HepG2 (cell line): Measurements from ENCODE around the gene PPP1R13B. TPM values are rescaled to one million over a fixed set of nuclear protein-coding genes. Genes with fewer than 3 reads are reported as not detected.

Experiments
- ATAC-seq: fragments of 200-7000 bp; cut with Tn5 transposase; 3 replicates; pipeline ENCODE4 v1.9.1; 2020; ENCODE audit warnings: mild to moderate bottlenecking, moderate library complexity
- BruUV-seq: library from RNA; stranded (reverse); fragments of 400-500 nt; replicated peaks from 2 replicates; lab custom pipeline; 2021; lab: Mats Ljungman, UMichigan
- CTCF ChIA-PET: fragments of 300-600 bp; formaldehyde crosslinking; extraction: SDS; loops from one replicate; lab custom pipeline; 2021; ENCODE audit warnings: low total read pairs, inconsistent platforms, low intra/inter-chr PET ratio; lab: Yijun Ruan, JAX
- POLR2A ChIA-PET: fragments of 350-600 bp; sonication (Branson Sonifier 250); formaldehyde crosslinking; loops from one replicate; lab custom pipeline; 2020; ENCODE audit warnings: antibody characterized with exemption, inconsistent platforms; lab: Yijun Ruan, JAX
- DNase-seq: peaks from one replicate; pipeline ENCODE4 v3.0.0-alpha.2; 2015; ENCODE audit warnings: low spot score
- FAIRE-seq: peaks from 3 replicates; lab custom pipeline; 2011; peaks lifted over from hg19 to GRCh38; lab: Jason Lieb, UNC
- H2AFZ ChIP-seq: one replicate; pipeline ENCODE4 v1.6.1; 2011; ENCODE audit warnings: low read length, inconsistent platforms
- H3K27ac ChIP-seq: fragments of 300-600 bp; 3 replicates; pipeline ENCODE4 v1.8.0; 2011; ENCODE audit warnings: mixed run types, mild to moderate bottlenecking, mixed read lengths, low read length, inconsistent platforms; ENCODE audit not compliant: insufficient read depth; ENCODE audit errors: extremely low read length
- H3K27me3 ChIP-seq, 2 experiments: fragments of 200-600 bp in 1 of 2; 2 replicates in 1 of 2; 3 replicates in 1 of 2; pipeline versions ENCODE4 v1.6.0 to v1.8.0; 2011; ENCODE audit warnings: low read length in 2 of 2, mild to moderate bottlenecking in 2 of 2, moderate library complexity in 2 of 2, inconsistent platforms in 1 of 2; ENCODE audit not compliant: insufficient read depth in 2 of 2, control insufficient read depth in 1 of 2
- H3K36me3 ChIP-seq, 2 experiments: fragments of 200-600 bp in 1 of 2; replicated peaks in 1 of 2; 2 replicates in 1 of 2; 3 replicates in 1 of 2; pipeline versions ENCODE4 v1.5.1 to v1.8.0; 2011; ENCODE audit warnings: low read length in 2 of 2, inconsistent platforms in 1 of 2; ENCODE audit not compliant: insufficient read depth in 2 of 2, control insufficient read depth in 1 of 2
- H3K4me1 ChIP-seq: 2 replicates; pipeline ENCODE4 v1.5.1; 2012; ENCODE audit warnings: low read length, inconsistent platforms; ENCODE audit not compliant: insufficient read depth
- H3K4me2 ChIP-seq: 2 replicates; pipeline ENCODE4 v1.6.0; 2011; ENCODE audit warnings: low read depth, low read length, inconsistent platforms
- H3K4me3 ChIP-seq, 3 experiments: fragments of 200-600 bp in 1 of 3; sonication (generic), shearing (Covaris generic) in 1 of 3; replicated peaks in 1 of 3; 2 replicates each; pipeline ENCODE4 v1.5.1; 2011 to 2016; ENCODE audit warnings: low read length in 3 of 3, inconsistent platforms in 2 of 3, low read depth in 2 of 3, mild to moderate bottlenecking in 2 of 3, control low read depth in 1 of 3, mixed read lengths in 1 of 3; ENCODE audit not compliant: insufficient read depth in 1 of 3
- H3K79me2 ChIP-seq: one replicate; pipeline ENCODE4 v1.6.1; 2011; ENCODE audit warnings: low read length, inconsistent platforms; ENCODE audit not compliant: insufficient read depth
- H3K9ac ChIP-seq: 2 replicates; pipeline ENCODE4 v1.6.0; 2011; ENCODE audit warnings: mild to moderate bottlenecking, low read depth, low read length, inconsistent platforms; ENCODE audit not compliant: insufficient read depth
- H3K9me3 ChIP-seq: 2 replicates; pipeline ENCODE4 v1.5.1; 2012; ENCODE audit warnings: mild to moderate bottlenecking, low read length
- H4K20me1 ChIP-seq: 2 replicates; pipeline ENCODE4 v1.6.0; 2011; ENCODE audit warnings: inconsistent platforms, mild to moderate bottlenecking, low read length, moderate library complexity; ENCODE audit not compliant: insufficient read depth
- AKNA ChIP-seq: sonication (generic); formaldehyde crosslinking; IDR thresholded peaks from 2 replicates; pipeline ENCODE4 v1.4.0; 2020; ENCODE audit warnings: missing genetic modification reagents, borderline replicate concordance
- ATF7 ChIP-seq, 2 experiments: fragments of 450-650 bp in 1 of 2; sonication (generic) in 1 of 2; formaldehyde crosslinking in 1 of 2; IDR thresholded peaks; 2 replicates each; pipeline versions ENCODE4 v1.4.0 to v1.6.1; 2016 to 2020; ENCODE audit warnings: antibody characterized with exemption in 1 of 2, mild to moderate bottlenecking in 1 of 2, missing genetic modification reagents in 1 of 2
- E2F1 ChIP-seq: sonication (generic); formaldehyde crosslinking; IDR thresholded peaks from 2 replicates; pipeline ENCODE4 v1.5.0; 2020; ENCODE audit warnings: missing genetic modification reagents
- MATR3 ChIP-seq: sonication (generic); formaldehyde crosslinking; IDR thresholded peaks from 2 replicates; pipeline ENCODE4 v1.4.0; 2020; ENCODE audit warnings: missing genetic modification reagents
- PRMT3 ChIP-seq: sonication (generic); formaldehyde crosslinking; IDR thresholded peaks from 2 replicates; pipeline ENCODE4 v1.8.1; 2022; ENCODE audit warnings: low read depth, mild to moderate bottlenecking, moderate library complexity, missing genetic modification reagents, borderline replicate concordance
- RARA ChIP-seq: IDR thresholded peaks from 2 replicates; pipeline ENCODE4 v1.6.1; 2016; ENCODE audit warnings: missing genetic modification reagents, missing compliant biosample characterization
- SRY ChIP-seq: sonication (generic); formaldehyde crosslinking; IDR thresholded peaks from 2 replicates; pipeline ENCODE4 v1.8.0; 2022; ENCODE audit warnings: mild to moderate bottlenecking, missing genetic modification reagents
- TOE1 ChIP-seq: sonication (generic); formaldehyde crosslinking; IDR thresholded peaks from 2 replicates; pipeline ENCODE4 v1.4.0; 2020; ENCODE audit warnings: mild to moderate bottlenecking, missing genetic modification reagents
- ZNF101 ChIP-seq: sonication (generic); formaldehyde crosslinking; IDR thresholded peaks from 2 replicates; pipeline ENCODE4 v1.4.0; 2020; ENCODE audit warnings: mild to moderate bottlenecking, low read depth, missing genetic modification reagents, borderline replicate concordance
- ZNF296 ChIP-seq: sonication (generic); formaldehyde crosslinking; conservative IDR thresholded peaks from 2 replicates; pipeline ENCODE4 v1.5.0; 2020; ENCODE audit warnings: mild to moderate bottlenecking, missing genetic modification reagents
- ZNF543 ChIP-seq: sonication (generic); formaldehyde crosslinking; IDR thresholded peaks from 2 replicates; pipeline ENCODE4 v1.4.0; 2020; ENCODE audit warnings: mild to moderate bottlenecking, missing genetic modification reagents
- ZNF800 ChIP-seq: sonication (generic); formaldehyde crosslinking; IDR thresholded peaks from 2 replicates; pipeline ENCODE4 v1.4.0; 2020; ENCODE audit warnings: missing genetic modification reagents
- ZNF816 ChIP-seq: sonication (generic); formaldehyde crosslinking; IDR thresholded peaks from 2 replicates; pipeline ENCODE4 v1.8.0; 2022; ENCODE audit warnings: missing genetic modification reagents, mild to moderate bottlenecking, borderline replicate concordance
- WGBS: methylation state at CpG from one replicate; pipeline ENCODE4 v1.1.6; 2017; ENCODE audit warnings: low lambda C conversion rate; 5-methylcytosine and 5-hydroxymethylcytosine counted together
- in situ Hi-C: cut with HindIII; loops from 2 replicates; pipeline ENCODE4 v1.10.0; 2017; ENCODE audit warnings: low pct_unique_long_range_greater_than_20kb; ENCODE audit not compliant: extremely low pct_ligation_motif_present
- intact Hi-C: fragments of 100-400 bp; cut with micrococcal nuclease; formaldehyde crosslinking; loops from one replicate; pipeline ENCODE4 v1.10.0; 2022; ENCODE audit not compliant: unreplicated experiment
- polyA plus RNA-seq, 8 experiments: library from polyadenylated mRNA; depleted of rRNA in 3 of 8; stranded (reverse) in 7 of 8; unstranded in 1 of 8; fragments of >200 nt; fragmentation: Illumina TruSeq in 4 of 8; extraction: Trizol in 4 of 8; gene quantifications; 2 replicates each; pipeline versions ENCODE4 v1.2.1 to v1.2.3, GENCODE V29; 2011 to 2016; ENCODE audit warnings: low read depth in 4 of 8, missing spikeins in 1 of 8, mixed read lengths in 1 of 8; ENCODE audit not compliant: insufficient read depth in 1 of 8
- total RNA-seq, 5 experiments: library from RNA; depleted of rRNA; stranded (reverse); fragments of >200 nt; fragmentation: Illumina TruSeq; extraction: Trizol; gene quantifications; 2 replicates each; pipeline ENCODE4 v1.2.3, GENCODE V29; 2016; ENCODE audit warnings: low read depth in 1 of 5
- TF ChIP-seq, protein P1 (sequence below): sonication (generic); formaldehyde crosslinking; IDR thresholded peaks from 2 replicates; pipeline ENCODE4 v1.8.0; 2022; ENCODE audit warnings: mild to moderate bottlenecking, missing genetic modification reagents

The PPP1R13B gene
- total and polyA plus RNA-seq, 2 of the 13 experiments (the other 11 are each of a cell fraction or from before 2014, with no cell fraction given) = 4.6 to 9.4 TPM

GRCh38 chr14:103858063-103858781 lies 10.8 kb upstream of the PPP1R13B start:
- in situ Hi-C loops (no loop called here), intact Hi-C loops (no loop called here)
- Histone ChIP-seq H3K9ac (no peak overlapping the region), H3K9me3 (no peaks in the 10 kb centered on the region), H3K4me1 (peaks cover 83% of the 10 kb centered on the region), H3K36me3 (no peaks in the 10 kb centered on the region), H3K4me2 (no peak overlapping the region), H3K27me3 (0 out of 5 replicates have a peak, but pooled peaks cover 0 to 4% of the 10 kb centered on the region in 2 experiments), H3K4me3 (no peak overlapping the region), H3K79me2 (no peaks in the 10 kb centered on the region), H3K27ac (no peak overlapping the region), H2AFZ (no peak overlapping the region), H4K20me1 (no peaks in the 10 kb centered on the region)
- no peak for DNase-seq
- WGBS = 51% methylated on average over 9 of the region's 13 CpGs
- CTCF ChIA-PET = no interaction called here
- POLR2A ChIA-PET = no interaction called here
- ATAC-seq = no peak
- FAIRE-seq = no peak
- no TSS peak for BruUV-seq
- TF ChIP-seq RARA (CRISPR knock-in tag) (no peak), TOE1 (no peak), ZNF101 (no peak), E2F1 (CRISPR knock-in tag) (no peak), ZNF816 (CRISPR knock-in tag) (no peak), ZNF800 (CRISPR knock-in tag) (no peak), ZNF296 (CRISPR knock-in tag) (no peak), AKNA (CRISPR knock-in tag) (no peak), MATR3 (CRISPR knock-in tag) (no peak), ATF7 (IDR thresholded peaks at IDR 0.05) (no peak), ATF7 (CRISPR knock-in tag; IDR thresholded peaks at IDR 0.05) (no peak), SRY (CRISPR knock-in tag) (no peak), PRMT3 (CRISPR knock-in tag) (no peak), ZNF543 (no peak)
- TF ChIP-seq, protein P1, sequence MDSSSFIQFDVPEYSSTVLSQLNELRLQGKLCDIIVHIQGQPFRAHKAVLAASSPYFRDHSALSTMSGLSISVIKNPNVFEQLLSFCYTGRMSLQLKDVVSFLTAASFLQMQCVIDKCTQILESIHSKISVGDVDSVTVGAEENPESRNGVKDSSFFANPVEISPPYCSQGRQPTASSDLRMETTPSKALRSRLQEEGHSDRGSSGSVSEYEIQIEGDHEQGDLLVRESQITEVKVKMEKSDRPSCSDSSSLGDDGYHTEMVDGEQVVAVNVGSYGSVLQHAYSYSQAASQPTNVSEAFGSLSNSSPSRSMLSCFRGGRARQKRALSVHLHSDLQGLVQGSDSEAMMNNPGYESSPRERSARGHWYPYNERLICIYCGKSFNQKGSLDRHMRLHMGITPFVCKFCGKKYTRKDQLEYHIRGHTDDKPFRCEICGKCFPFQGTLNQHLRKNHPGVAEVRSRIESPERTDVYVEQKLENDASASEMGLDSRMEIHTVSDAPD (CRISPR knock-in tag) = no peak
